H1 (cell line): ENCODE results near the gene BACE2. TPM values are rescaled to one million over a fixed set of nuclear protein-coding genes. Genes with fewer than 3 reads are reported as not detected.

Source experiments
- CTCF ChIA-PET: fragments of 300-600 bp; sonication (Branson Sonifier 250); formaldehyde crosslinking; loops from one replicate; lab custom pipeline; 2021; ENCODE audit not compliant: partially characterized antibody; lab: Charles Lee
- POLR2A ChIA-PET: fragments of 300-600 bp; sonication (Branson Sonifier 250); formaldehyde crosslinking; loops from one replicate; lab custom pipeline; 2021; ENCODE audit warnings: inconsistent platforms; ENCODE audit not compliant: partially characterized antibody; lab: Charles Lee
- DNase-seq, 2 experiments: peaks; one replicate each; pipeline versions ENCODE4 v3.0.0 to v3.0.0-alpha.2; 2010 to 2022; ENCODE audit warnings: low spot score in 2 of 2, low read depth in 1 of 2, mixed read lengths in 1 of 2
- FAIRE-seq: peaks from 2 replicates; lab custom pipeline; 2011; peaks lifted over from hg19 to GRCh38; lab: Jason Lieb, UNC
- H2AFZ ChIP-seq: 2 replicates; pipeline ENCODE4 v1.8.1; 2012; ENCODE audit warnings: low read length, inconsistent platforms
- H2AK5ac ChIP-seq: 2 replicates; pipeline ENCODE4 v1.6.1; 2013; ENCODE audit warnings: low read depth, low read length
- H2BK120ac ChIP-seq: replicated peaks from 2 replicates; pipeline ENCODE3; 2013; ENCODE audit warnings: low read depth, low read length, inconsistent platforms
- H2BK12ac ChIP-seq: 2 replicates; pipeline ENCODE4 v1.6.1; 2013; ENCODE audit warnings: low read depth, low read length
- H2BK15ac ChIP-seq: 2 replicates; pipeline ENCODE4 v1.6.1; 2013; ENCODE audit warnings: low read length
- H2BK20ac ChIP-seq: 2 replicates; pipeline ENCODE4 v1.6.1; 2013; ENCODE audit warnings: low read length
- H2BK5ac ChIP-seq: 2 replicates; pipeline ENCODE4 v1.6.1; 2013; ENCODE audit warnings: low read depth, low read length
- H3K14ac ChIP-seq: 2 replicates; pipeline ENCODE4 v1.6.1; 2013; ENCODE audit warnings: inconsistent platforms; ENCODE audit not compliant: insufficient read length
- H3K18ac ChIP-seq: 2 replicates; pipeline ENCODE4 v1.6.1; 2013; ENCODE audit warnings: low read length; ENCODE audit errors: extremely low read depth
- H3K23ac ChIP-seq: 2 replicates; pipeline ENCODE4 v1.6.1; 2013; ENCODE audit warnings: inconsistent platforms; ENCODE audit not compliant: insufficient read length
- H3K23me2 ChIP-seq: 2 replicates; pipeline ENCODE4 v1.6.1; 2013; ENCODE audit warnings: low read depth, low read length
- H3K27ac ChIP-seq: 2 replicates; pipeline ENCODE4 v1.6.1; 2011; ENCODE audit warnings: low read depth, low read length, inconsistent platforms
- H3K27me3 ChIP-seq, 4 experiments: replicated peaks in 1 of 4; 1 replicate in 1 of 4; 2 replicates in 3 of 4; pipeline versions ENCODE4 v1.6.1 to v1.8.1; 2011 to 2013; ENCODE audit warnings: low read length in 3 of 4, mild to moderate bottlenecking in 3 of 4, inconsistent platforms in 2 of 4, mixed read lengths in 2 of 4, moderate library complexity in 1 of 4; ENCODE audit not compliant: control insufficient read depth in 3 of 4, insufficient read depth in 3 of 4; ENCODE audit errors: extremely low read depth in 1 of 4
- H3K36me3 ChIP-seq, 4 experiments: 2 replicates each; pipeline versions ENCODE4 v1.6.1 to v1.8.1; 2011 to 2013; ENCODE audit warnings: mild to moderate bottlenecking in 4 of 4, low read length in 3 of 4, moderate library complexity in 2 of 4, control low read depth in 1 of 4, inconsistent platforms in 1 of 4; ENCODE audit not compliant: insufficient read depth in 4 of 4, control insufficient read depth in 2 of 4
- H3K4ac ChIP-seq: replicated peaks from 2 replicates; pipeline ENCODE3; 2013; ENCODE audit warnings: low read length, low read depth, mixed read lengths, inconsistent platforms; ENCODE audit not compliant: insufficient read length
- H3K4me1 ChIP-seq, 4 experiments: replicated peaks in 1 of 4; 1 replicate in 1 of 4; 2 replicates in 3 of 4; pipeline versions ENCODE4 v1.6.1 to v1.8.1; 2011 to 2013; ENCODE audit warnings: low read length in 3 of 4, inconsistent platforms in 2 of 4, mixed read lengths in 1 of 4; ENCODE audit not compliant: insufficient read depth in 4 of 4, control insufficient read depth in 3 of 4
- H3K4me2 ChIP-seq, 2 experiments: 2 replicates each; pipeline versions ENCODE4 v1.6.1 to v1.8.1; 2011 to 2013; ENCODE audit warnings: low read depth in 2 of 2, low read length in 2 of 2, control low read depth in 1 of 2, inconsistent platforms in 1 of 2, mild to moderate bottlenecking in 1 of 2; ENCODE audit not compliant: insufficient read depth in 1 of 2
- H3K4me3 ChIP-seq, 4 experiments: fragments of 200-600, 300-600 bp in 1 of 4; sonication (generic), shearing (Covaris generic), sonication (Bioruptor Twin) in 1 of 4; 2 replicates each; pipeline versions ENCODE4 v1.5.1 to v1.8.1; 2011 to 2016; ENCODE audit warnings: low read length in 4 of 4, low read depth in 3 of 4, control low read depth in 2 of 4, inconsistent platforms in 2 of 4, mild to moderate bottlenecking in 2 of 4, mixed read lengths in 1 of 4, moderate library complexity in 1 of 4; ENCODE audit not compliant: insufficient read depth in 2 of 4; ENCODE audit errors: extremely low read depth in 1 of 4
- H3K56ac ChIP-seq: replicated peaks from 2 replicates; pipeline ENCODE3; 2013; ENCODE audit warnings: low read depth, mild to moderate bottlenecking, mixed read lengths, low read length, inconsistent platforms; ENCODE audit not compliant: insufficient read length
- H3K79me1 ChIP-seq: 2 replicates; pipeline ENCODE4 v1.6.1; 2013; ENCODE audit warnings: low read depth, low read length, control low read depth
- H3K79me2 ChIP-seq, 2 experiments: 2 replicates each; pipeline versions ENCODE4 v1.6.1 to v1.8.1; 2012 to 2013; ENCODE audit warnings: low read length in 2 of 2, mild to moderate bottlenecking in 2 of 2, inconsistent platforms in 1 of 2; ENCODE audit not compliant: insufficient read depth in 2 of 2, control insufficient read depth in 1 of 2
- H3K9ac ChIP-seq, 4 experiments: replicated peaks in 1 of 4; 1 replicate in 1 of 4; 2 replicates in 3 of 4; pipeline versions ENCODE4 v1.6.1 to v1.8.1; 2011 to 2013; ENCODE audit warnings: low read depth in 3 of 4, low read length in 3 of 4, control low read depth in 2 of 4, mild to moderate bottlenecking in 2 of 4, moderate library complexity in 2 of 4, inconsistent platforms in 1 of 4; ENCODE audit errors: extremely low read depth in 1 of 4
- H3K9me3 ChIP-seq, 2 experiments: 2 replicates each; pipeline versions ENCODE4 v1.6.1 to v1.8.1; 2012 to 2013; ENCODE audit warnings: mild to moderate bottlenecking in 2 of 2, moderate library complexity in 2 of 2, control low read depth in 1 of 2, inconsistent platforms in 1 of 2, low read depth in 1 of 2, low read length in 1 of 2, mixed read lengths in 1 of 2; ENCODE audit not compliant: insufficient read depth in 2 of 2
- H4K20me1 ChIP-seq, 2 experiments: replicated peaks in 1 of 2; 2 replicates each; pipeline versions ENCODE3 to v1.8.1; 2011 to 2013; ENCODE audit warnings: inconsistent platforms in 2 of 2, low read length in 2 of 2, mild to moderate bottlenecking in 1 of 2; ENCODE audit not compliant: insufficient read depth in 2 of 2, control insufficient read depth in 1 of 2
- H4K5ac ChIP-seq: 2 replicates; pipeline ENCODE4 v1.6.1; 2013; ENCODE audit warnings: low read length, low read depth, mixed read lengths, inconsistent platforms; ENCODE audit not compliant: insufficient read length
- H4K8ac ChIP-seq: 2 replicates; pipeline ENCODE4 v1.8.0; 2013; ENCODE audit warnings: mild to moderate bottlenecking, moderate library complexity, low read length, inconsistent platforms; ENCODE audit not compliant: insufficient read depth; ENCODE audit errors: extremely low read depth
- H4K91ac ChIP-seq: replicated peaks from 2 replicates; pipeline ENCODE3; 2013; ENCODE audit warnings: low read length, mixed read lengths, inconsistent platforms; ENCODE audit not compliant: insufficient read length
- ASH2L ChIP-seq: fragments of 200-600, 300-600 bp; sonication (generic); IDR thresholded peaks from one replicate; pipeline ENCODE4 v1.7.1; 2017; ENCODE audit warnings: low read length
- CHD2 ChIP-seq: IDR thresholded peaks from 2 replicates; pipeline ENCODE4 v1.6.1; 2012; ENCODE audit warnings: low read length, improper control_type of control experiment
- CTBP2 ChIP-seq: IDR thresholded peaks from 2 replicates; pipeline ENCODE4 v1.7.0; 2011; ENCODE audit warnings: borderline replicate concordance, mild to moderate bottlenecking, moderate library complexity, mixed read lengths, low read length; ENCODE audit not compliant: insufficient read depth, insufficient read length
- EZH2 ChIP-seq: fragments of 200-600 bp; sonication (generic); IDR thresholded peaks from 2 replicates; pipeline ENCODE4 v1.7.1; 2012; ENCODE audit warnings: low read depth, mild to moderate bottlenecking, moderate library complexity, low read length, inconsistent platforms; ENCODE audit not compliant: severe bottlenecking
- FOSL1 ChIP-seq: IDR thresholded peaks from 2 replicates; pipeline ENCODE4 v1.6.1; 2011; ENCODE audit warnings: mild to moderate bottlenecking, low read depth, low read length, moderate library complexity; ENCODE audit not compliant: insufficient read depth
- JUN ChIP-seq: IDR thresholded peaks from 2 replicates; pipeline ENCODE4 v1.6.1; 2011; ENCODE audit warnings: low read depth, mild to moderate bottlenecking, improper control_type of control experiment, low read length
- JUND ChIP-seq: IDR thresholded peaks from 2 replicates; pipeline ENCODE4 v1.6.1; 2011; ENCODE audit warnings: mild to moderate bottlenecking, improper control_type of control experiment, low read length
- KDM1A ChIP-seq: fragments of 200-600, 300-600 bp; sonication (generic); IDR thresholded peaks from 2 replicates; pipeline ENCODE4 v1.7.1; 2016; ENCODE audit warnings: mild to moderate bottlenecking, low read length, borderline replicate concordance
- NRF1 ChIP-seq: IDR thresholded peaks from 2 replicates; pipeline ENCODE4 v1.6.1; 2011; ENCODE audit warnings: mild to moderate bottlenecking, low read depth, low read length, improper control_type of control experiment
- POU5F1 ChIP-seq: IDR thresholded peaks from 2 replicates; pipeline ENCODE4 v1.6.1; 2011; ENCODE audit warnings: low read depth, mild to moderate bottlenecking, low read length, moderate library complexity
- SIRT6 ChIP-seq: IDR thresholded peaks from one replicate; pipeline ENCODE4 v1.7.1; 2012; ENCODE audit warnings: low read length, inconsistent platforms
- SIX5 ChIP-seq: IDR thresholded peaks from 2 replicates; pipeline ENCODE4 v1.6.1; 2011; ENCODE audit warnings: mild to moderate bottlenecking, low read depth, low read length
- SP1 ChIP-seq: IDR thresholded peaks from 2 replicates; pipeline ENCODE4 v1.6.1; 2011; ENCODE audit warnings: low read depth, low read length
- SP2 ChIP-seq: IDR thresholded peaks from 2 replicates; pipeline ENCODE4 v1.6.1; 2012; ENCODE audit warnings: mild to moderate bottlenecking, low read length, inconsistent platforms
- TCF12 ChIP-seq: IDR thresholded peaks from 2 replicates; pipeline ENCODE4 v1.6.1; 2011; ENCODE audit warnings: low read depth, mild to moderate bottlenecking, low read length
- TEAD4 ChIP-seq: IDR thresholded peaks from 2 replicates; pipeline ENCODE4 v1.6.1; 2012; ENCODE audit warnings: low read depth, low read length, inconsistent platforms, mixed read lengths
- WGBS, 2 experiments: shearing (Covaris generic) in 1 of 2; methylation state at CpG; one replicate each; pipeline versions ENCODE4 v1.1.6 to v1.1.7; 2013 to 2015; ENCODE audit warnings: low lambda C conversion rate in 2 of 2, mixed read lengths in 2 of 2, inconsistent platforms in 1 of 2, low coverage in 1 of 2, missing lambda C conversion rate in 1 of 2; ENCODE audit not compliant: insufficient replicate concordance in 2 of 2, insufficient coverage in 1 of 2, insufficient read length in 1 of 2; ENCODE audit errors: extremely low coverage in 1 of 2, missing lambda C conversion rate in 1 of 2; 5-methylcytosine and 5-hydroxymethylcytosine counted together
- polyA plus RNA-seq, 7 experiments: library from polyadenylated mRNA; depleted of rRNA in 3 of 7; stranded (reverse) in 5 of 7; unstranded in 2 of 7; fragments of >200 nt in 5 of 7; fragments of 200-250 nt in 2 of 7; gene quantifications; 1 replicate in 5 of 7; 2 replicates in 1 of 7; 4 replicates in 1 of 7; pipeline versions ENCODE4 v1.2.1 to v1.2.3, GENCODE V29; 2011 to 2013; ENCODE audit warnings: missing spikeins in 2 of 7, mixed read lengths in 2 of 7
- total RNA-seq: library from RNA; stranded (reverse); fragmentation: NEBNext Ultra II Directional; extraction: Animal tissue kit (Norgen Biotek cat#: 25700); gene quantifications from 2 replicates; pipeline ENCODE4 v1.2.1, GENCODE V29; 2021

Gene BACE2
- total and polyA plus RNA-seq, 2 of the 8 experiments (the other 6 are each of a cell fraction or from before 2014, with no cell fraction given): 8.1 to 10.9 TPM

- Histone ChIP-seq H4K20me1 (no peaks in the 10 kb centered on the region), H2AK5ac (no peak overlapping the region), H2BK12ac (no peak overlapping the region), H3K9me3 (peaks cover 0 to 5% of the 10 kb centered on the region in 2 experiments; a peak in 3 of 4 replicates), H3K27me3 (no peaks in the 10 kb centered on the region), H3K4me3 (no peak overlapping the region), H3K4me2 (no peak overlapping the region; a peak in 1 of 4 replicates), H3K23me2 (no peaks in the 10 kb centered on the region; the same call in 1 of the 2 replicates), H3K18ac (no peak overlapping the region), H3K4me1 (no peaks in the 10 kb centered on the region), H3K14ac (no peak overlapping the region), H3K36me3 (no peaks in the 10 kb centered on the region), H2AFZ (no peak overlapping the region), H4K5ac (no peak overlapping the region), H4K91ac (no peak overlapping the region), H2BK15ac (no peak overlapping the region), H3K9ac (no peak overlapping the region), H3K79me2 (no peaks in the 10 kb centered on the region), H2BK20ac (no peak overlapping the region), H3K79me1 (no peaks in the 10 kb centered on the region), H4K8ac (no peak overlapping the region), H3K23ac (no peak overlapping the region), H2BK5ac (no peak overlapping the region), H3K56ac (no peak overlapping the region), H2BK120ac (no peak overlapping the region), H3K27ac (no peak overlapping the region), H3K4ac (no peak overlapping the region)
- FAIRE-seq (no peak), DNase-seq (no peak)
- 67% methylated on average over 4 of the region's 4 CpGs; no CpG with 5 or more reads in 1 of the 2 experiments for whole genome bisulfite sequencing, 2 experiments
- ChIA-PET CTCF (interaction anchor here (9.7 kb wide), 1 partner anchor 14 kb away, joined by 81 read pairs; the partner anchor contains the start of gene BACE2), POLR2A (no interaction called here)
- TF ChIP-seq SIRT6 (no peak), JUN (no peak), CHD2 (no peak), ASH2L (no peak), KDM1A (no peak), JUND (no peak), FOSL1 (no peak), SP2 (no peak), POU5F1 (no peak), NRF1 (no peak), TCF12 (no peak), SIX5 (no peak), SP1 (no peak), TEAD4 (no peak), CTBP2 (no peak), EZH2 (no peak)
Measured at GRCh38 chr21:41183575-41183974, 15.6 kb downstream of the BACE2 start.
